NCI-H345 (cell line): Measurements from ENCODE around the gene CPB2.

Source experiments
- DNase-seq: peaks from one replicate; lab custom pipeline; 2025; lab: John Stamatoyannopoulos, UW

CPB2 gene, protein sequence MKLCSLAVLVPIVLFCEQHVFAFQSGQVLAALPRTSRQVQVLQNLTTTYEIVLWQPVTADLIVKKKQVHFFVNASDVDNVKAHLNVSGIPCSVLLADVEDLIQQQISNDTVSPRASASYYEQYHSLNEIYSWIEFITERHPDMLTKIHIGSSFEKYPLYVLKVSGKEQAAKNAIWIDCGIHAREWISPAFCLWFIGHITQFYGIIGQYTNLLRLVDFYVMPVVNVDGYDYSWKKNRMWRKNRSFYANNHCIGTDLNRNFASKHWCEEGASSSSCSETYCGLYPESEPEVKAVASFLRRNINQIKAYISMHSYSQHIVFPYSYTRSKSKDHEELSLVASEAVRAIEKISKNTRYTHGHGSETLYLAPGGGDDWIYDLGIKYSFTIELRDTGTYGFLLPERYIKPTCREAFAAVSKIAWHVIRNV

DNA sequence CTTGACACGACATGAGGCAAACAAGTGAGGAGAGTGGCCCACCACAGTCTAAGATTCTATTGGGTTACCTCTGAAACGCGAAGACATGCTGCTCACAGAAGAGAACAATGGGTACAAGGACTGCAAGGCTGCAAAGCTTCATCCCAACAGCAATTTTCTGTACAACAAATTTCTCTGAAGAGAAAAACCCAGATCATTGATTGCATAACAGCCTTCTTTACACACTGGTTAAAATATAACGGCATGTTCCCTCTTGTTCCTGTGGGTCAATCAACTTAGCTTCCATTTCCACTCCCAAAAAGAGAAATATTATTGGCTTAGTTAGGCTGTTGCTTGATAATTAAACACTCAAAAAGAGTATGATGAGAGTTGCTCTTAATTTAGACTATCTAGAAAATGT lies at the start of gene CPB2:
Gene CPB2 (minus strand): TSS at position 166 of the 400 bp plus-strand sequence. CDS start 24 bp downstream, at position 142.
- no peak for DNase-seq

- no peak for DNase-seq
These were observed 49.4 kb upstream of the CPB2 start for GRCh38 chr13:46154136-46154801.

DNA sequence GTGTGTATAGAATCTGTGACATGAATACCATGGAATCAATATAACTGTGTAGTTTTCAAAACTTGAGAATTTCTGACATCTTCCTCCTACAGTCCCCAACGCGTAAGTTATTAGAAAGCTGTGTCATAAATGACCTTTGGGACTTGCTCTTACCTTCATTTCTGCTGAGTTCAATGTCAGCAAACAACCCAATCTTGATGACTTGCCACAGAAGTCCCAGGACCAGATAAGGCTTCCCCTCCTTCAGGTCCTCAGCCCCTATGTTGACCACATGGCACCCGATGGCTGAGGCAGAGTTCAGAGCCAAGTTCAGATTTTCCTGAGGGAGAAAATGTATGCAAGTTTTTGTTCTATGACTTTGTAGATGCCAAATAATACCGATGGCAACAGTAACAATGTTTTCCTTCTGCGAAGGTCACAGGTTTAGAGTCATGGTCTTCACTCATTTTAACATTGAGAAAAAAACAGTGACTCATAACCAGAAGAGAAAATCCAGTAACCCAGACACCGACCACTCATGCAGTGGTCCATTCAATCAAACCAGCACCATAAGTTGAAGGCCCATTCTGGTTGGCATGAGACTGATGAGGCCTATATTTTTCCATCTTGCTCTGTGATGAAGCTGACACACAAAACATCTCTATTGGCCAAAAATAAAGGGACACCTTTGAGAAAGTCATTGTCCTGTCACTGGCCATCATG lies 47.9 kb upstream of the CPB2 start:
- DNase-seq, result no peak

GRCh38 chr13:46150134-46150693 lies 45.4 kb upstream of the CPB2 start:
- no peak for DNase-seq

DNA sequence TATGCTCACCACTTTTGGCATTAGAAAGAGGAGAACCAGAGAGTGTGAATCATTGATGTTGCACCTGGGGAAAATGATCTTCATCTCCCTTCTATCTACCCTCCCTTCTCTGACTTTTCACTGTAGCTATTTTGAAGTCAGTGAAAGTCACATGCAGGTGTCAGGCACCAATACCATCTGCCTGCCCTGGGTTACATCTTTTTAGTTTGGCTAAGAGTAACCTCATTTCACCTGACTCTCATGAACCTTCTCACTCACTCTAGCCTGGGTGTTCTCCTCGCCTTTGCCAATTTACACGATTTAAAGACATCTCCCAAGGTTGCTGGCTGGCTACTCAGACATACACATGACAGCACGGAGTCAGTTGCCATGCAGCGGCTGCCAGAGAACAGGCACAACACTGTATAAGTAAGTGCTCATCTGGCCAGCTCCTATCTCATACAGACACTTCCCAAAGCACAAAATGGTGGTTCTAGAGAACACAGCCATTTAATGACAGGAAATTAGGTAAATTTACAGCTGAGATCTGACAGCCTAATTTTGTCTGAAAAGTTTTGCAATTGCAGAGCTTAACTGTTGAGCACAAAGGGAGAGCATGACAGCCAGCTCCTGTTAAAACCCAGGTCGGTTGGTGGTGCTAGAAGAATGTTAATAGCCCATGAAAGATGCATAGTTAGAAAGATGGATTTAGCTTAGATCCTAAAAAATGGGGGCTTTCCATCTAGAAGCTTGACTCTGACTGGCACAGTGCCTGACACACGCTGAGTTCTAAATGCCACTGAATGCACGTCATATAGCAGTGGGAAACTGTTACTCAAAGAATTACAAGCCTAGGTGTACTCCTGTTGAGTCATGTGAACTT lies 44.7 kb upstream of the CPB2 start:
- DNase-seq, result no peak

DNA sequence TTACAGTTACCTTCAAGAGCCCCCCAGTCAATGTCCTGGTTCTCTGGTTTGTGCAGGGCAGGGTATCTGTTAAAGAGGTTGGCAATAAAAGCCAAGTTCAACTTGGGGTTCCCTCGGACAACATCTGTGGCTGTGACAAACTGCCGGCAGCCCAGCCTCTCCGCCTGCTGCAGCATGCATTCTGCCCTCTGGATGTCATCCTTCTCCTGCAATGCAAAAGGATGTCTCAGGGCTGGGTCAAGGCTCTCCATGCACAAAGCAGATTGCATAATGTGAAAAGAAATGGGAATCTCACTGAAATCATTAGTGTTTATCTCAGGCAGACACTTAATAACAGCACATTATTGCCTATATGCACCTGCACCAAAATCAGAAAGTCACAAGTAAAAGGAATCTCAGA lies 42.1 kb upstream of the CPB2 start:
- peak; percentile 11 for DNase-seq

GRCh38 chr13:46145950-46146349 lies 41.1 kb upstream of the CPB2 start:
- DNase-seq, result no peak

GRCh38 chr13:46145135-46145534 lies 40.3 kb upstream of the CPB2 start:
- no peak for DNase-seq

DNA sequence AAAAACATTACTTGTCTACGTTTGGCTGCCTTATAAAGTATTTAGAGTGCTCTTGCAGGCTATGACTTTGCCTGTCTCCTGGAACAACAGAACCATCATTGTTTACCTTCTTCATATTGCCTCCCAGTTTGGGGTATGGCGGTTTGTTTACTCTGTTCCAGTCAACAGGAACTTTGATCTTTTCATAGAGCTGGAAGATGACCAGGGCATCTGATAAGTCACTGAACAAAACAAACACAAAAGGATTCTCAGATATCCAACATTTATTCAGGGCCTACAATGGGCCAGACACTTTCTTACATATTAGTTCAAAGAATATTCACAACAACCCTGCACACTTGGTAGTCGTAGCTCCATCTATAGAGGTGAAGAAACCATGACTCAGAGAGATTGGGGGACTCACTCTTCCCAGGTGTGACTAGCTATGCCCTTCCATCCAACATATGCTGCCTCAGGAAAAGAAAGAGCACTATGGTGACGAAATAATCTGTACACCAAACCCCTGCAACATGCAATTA lies 38.4 kb upstream of the CPB2 start:
- peak; percentile 56 for DNase-seq

DNA sequence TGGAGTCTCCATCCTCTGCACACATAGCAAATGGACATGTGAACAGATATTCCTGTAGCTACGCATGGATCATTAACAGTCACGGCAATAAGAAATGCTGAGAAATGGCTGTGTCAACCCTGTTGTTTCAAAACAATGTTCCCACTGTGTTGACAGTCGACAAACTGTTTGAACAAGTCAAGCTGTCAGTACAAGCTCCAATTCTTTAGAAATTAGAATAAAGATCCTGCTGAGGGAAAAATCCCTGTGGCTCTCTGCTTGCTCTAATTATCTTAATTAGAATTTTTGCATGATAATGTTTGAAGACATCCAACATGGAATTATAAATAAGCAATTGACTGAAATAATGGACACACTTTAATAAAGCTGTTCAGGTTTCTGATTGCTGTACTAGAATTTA lies 37.9 kb upstream of the CPB2 start:
- peak; percentile 23 for DNase-seq

GRCh38 chr13:46140044-46140443 lies 35.2 kb upstream of the CPB2 start:
- no peak for DNase-seq

DNA sequence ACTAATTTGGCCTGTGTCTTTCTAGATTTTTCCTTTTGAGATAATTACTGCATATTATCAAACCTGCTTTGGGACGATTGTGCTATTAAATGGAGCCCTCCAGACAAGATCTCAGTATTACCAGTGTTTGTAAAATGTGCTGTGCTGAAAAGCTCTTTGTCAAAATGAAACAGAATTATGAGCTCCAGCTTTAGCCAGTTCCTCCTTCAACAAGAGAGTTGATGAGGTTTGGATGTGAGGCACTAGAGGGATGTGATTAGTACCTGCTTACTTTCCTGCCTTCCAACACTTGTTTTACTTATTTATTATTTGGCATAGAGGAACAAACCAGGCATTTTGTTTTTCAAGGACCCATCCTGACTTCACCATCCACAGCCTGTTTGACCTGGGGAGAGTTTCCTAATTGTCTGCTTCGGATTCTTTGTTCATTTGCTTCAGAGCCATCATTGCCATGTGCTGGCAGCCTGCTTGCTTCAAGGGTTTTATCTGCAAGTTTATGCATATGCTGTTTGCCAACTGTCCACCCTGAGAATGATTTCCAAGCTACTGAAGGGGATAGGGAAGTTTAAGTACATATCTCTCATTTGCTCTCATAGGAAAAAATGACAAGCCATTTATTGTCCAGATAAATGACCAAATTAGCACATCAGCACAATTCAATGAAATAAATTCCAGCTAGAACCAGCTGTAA lies 32.9 kb upstream of the CPB2 start:
- DNase-seq, result no peak

DNA sequence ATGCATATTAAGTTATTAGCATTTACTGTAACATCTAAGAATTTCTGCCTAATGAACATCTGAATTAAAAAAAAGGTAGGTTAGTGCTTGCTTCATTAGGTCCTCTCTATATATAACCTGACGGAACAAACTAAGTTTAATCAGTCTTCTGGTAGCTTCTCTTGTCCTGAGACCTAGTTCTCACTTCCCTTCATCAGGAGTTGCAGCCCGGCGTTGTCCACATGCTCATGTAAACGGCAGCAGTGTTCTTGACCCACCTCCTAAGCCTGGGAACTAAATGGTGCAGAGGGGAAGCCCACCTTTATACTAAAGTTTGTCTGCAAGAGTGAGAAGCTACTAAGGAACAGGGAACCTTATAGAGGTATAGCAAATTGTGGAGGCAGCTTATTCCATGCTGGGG lies 31.9 kb upstream of the CPB2 start:
- no peak for DNase-seq

DNA sequence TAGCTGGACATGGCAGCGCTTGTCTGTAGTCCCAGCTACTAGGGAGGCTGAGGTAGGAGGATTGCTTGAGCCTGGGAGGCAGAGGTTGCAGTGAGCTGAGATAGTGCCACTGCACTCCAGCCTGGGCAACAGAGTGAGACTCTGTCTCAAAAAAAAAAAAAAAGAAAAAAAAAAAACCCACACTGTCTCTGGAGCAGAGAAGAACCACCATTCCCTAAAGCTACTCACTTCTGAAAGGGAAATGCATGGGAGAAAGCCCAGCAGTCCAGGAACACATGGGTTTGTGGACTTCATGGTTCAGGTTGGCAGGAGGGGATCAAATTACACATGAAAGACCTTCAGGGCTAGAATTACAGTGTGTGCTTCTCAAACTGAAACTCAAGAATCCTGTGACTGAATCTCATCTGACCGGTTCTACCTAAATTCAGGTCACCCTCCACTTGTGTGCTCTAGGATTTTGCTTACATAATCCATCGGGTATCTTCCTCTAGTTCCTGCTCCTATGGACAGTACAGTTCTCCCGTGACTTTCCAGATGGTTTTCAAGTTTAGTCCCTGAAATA lies 30.2 kb upstream of the CPB2 start:
- peak; percentile 68 for DNase-seq

DNA sequence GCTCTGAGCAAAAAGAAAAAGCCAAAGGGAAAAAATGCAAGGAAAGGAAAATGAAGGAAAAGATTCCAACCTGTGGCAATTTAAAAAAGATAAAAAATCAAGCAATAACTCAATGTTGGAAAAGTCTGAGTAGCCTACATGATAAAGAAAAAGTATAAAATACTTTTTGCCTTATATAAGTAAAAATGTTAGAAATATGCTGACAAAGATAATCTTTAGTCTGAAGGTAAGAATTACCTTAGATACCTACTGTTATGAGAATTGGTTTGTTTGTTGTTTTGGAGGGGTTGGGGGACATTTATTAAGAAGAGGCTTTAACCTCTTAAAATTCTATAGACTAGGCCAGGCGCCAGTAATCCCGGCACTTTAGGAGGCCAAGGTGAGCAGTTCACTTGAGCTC lies 29.7 kb upstream of the CPB2 start:
- DNase-seq, result no peak

GRCh38 chr13:46132109-46132508 lies 27.3 kb upstream of the CPB2 start:
- no peak for DNase-seq

GRCh38 chr13:46131705-46132104 lies 26.9 kb upstream of the CPB2 start:
- DNase-seq, result no peak

DNA sequence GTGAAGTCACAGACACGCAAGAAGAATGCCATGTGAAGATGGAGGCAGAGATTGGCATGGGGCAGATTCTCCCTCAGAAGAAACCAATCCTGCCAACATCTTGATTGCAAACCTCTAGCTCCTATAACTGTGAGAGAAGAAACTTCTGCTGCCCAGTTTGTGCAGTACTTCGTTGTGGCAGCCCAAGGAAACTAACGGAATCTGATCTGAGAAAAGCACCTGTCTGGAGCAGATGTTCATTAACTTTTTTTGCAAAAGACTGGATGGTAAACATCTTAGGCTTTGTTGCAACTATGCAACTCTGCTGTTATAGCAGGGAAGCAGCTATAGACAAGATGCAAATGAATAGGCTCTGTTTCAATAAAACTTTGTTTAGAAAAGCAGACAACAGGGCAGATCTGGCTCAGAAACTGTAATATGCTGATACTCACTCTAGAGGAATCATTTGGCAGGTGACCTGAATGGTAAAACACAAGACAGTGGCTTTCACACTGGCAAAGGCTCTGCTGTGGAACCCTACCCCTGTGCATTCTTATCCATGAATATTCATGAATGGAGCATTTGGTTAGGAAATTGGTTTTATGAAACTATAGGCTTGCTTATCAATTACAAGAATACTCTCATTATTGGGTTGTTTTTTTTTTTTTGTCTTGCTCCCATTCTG lies 25.3 kb upstream of the CPB2 start:
- no peak for DNase-seq

DNA sequence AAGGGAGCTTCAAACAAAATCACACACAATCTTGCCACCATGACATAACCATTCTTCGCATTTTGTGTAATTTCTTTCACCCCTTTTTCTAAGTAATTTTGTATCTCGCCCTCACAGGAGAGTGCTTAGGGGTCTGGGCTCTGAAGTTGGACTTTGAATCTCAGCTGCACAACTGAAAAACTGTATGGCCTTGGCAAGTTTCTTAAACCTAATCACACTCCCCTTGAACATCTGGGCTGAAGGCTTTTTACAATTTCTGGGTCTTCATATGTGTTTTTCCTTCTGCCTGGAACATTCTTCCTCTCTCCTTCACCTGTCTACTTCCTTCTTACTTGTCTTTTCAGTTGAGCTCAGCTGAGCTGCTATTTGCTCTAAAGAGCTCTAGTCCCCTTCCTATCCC lies 24.3 kb upstream of the CPB2 start:
- no peak for DNase-seq
